Inferior parietal cortex (tissue), 1 donor: ENCODE results near the gene ING2.
"Not testable (repeated sequence)": the region's sequence is repeated elsewhere in the genome, so short reads cannot be mapped to it uniquely, and the experiment has no call there.

Experiments
- DNase-seq: peaks from one replicate; pipeline ENCODE4 v3.0.0-alpha.2; 2016; ENCODE audit errors: extremely low spot score

ING2 gene

GRCh38 chr4:183504930-183505610, at the start of gene ING2:
TSS of gene ING2 (plus strand) at chr4:183505058. CDS start at chr4:183505196, 138 bp downstream.
- DNase-seq = no peak

GRCh38 chr4:183455431-183456195, 49.2 kb upstream of the ING2 start:
- no peak for DNase-seq

GRCh38 chr4:183458005-183458404, 46.9 kb upstream of the ING2 start:
- no peak for DNase-seq

- DNase-seq = not testable (repeated sequence)
These were observed 40.8 kb upstream of the ING2 start for GRCh38 chr4:183463903-183464619.

GRCh38 chr4:183465879-183466278, 39.0 kb upstream of the ING2 start:
- DNase-seq = not testable (repeated sequence)

- DNase-seq = no peak
These were observed 37.6 kb upstream of the ING2 start for GRCh38 chr4:183467246-183467645.

- DNase-seq = no peak
These were observed 36.4 kb upstream of the ING2 start for GRCh38 chr4:183468210-183469095.

GRCh38 chr4:183469285-183469684, 35.6 kb upstream of the ING2 start:
- no peak for DNase-seq

GRCh38 chr4:183469936-183470335, 34.9 kb upstream of the ING2 start:
- no peak for DNase-seq

GRCh38 chr4:183470821-183471220, 34.0 kb upstream of the ING2 start:
- no peak for DNase-seq

GRCh38 chr4:183471946-183472708, 32.7 kb upstream of the ING2 start:
- DNase-seq = peak; percentile 95

GRCh38 chr4:183478123-183478522, 26.7 kb upstream of the ING2 start:
- DNase-seq = no peak

GRCh38 chr4:183478926-183479325, 25.9 kb upstream of the ING2 start:
- DNase-seq = no peak

GRCh38 chr4:183482515-183483095, 22.3 kb upstream of the ING2 start:
- not testable (repeated sequence) for DNase-seq

GRCh38 chr4:183483997-183484396, 20.9 kb upstream of the ING2 start:
- no peak for DNase-seq

- no peak for DNase-seq
These were observed 19.3 kb upstream of the ING2 start for GRCh38 chr4:183485411-183486160.

- DNase-seq = no peak
These were observed 12.1 kb upstream of the ING2 start for GRCh38 chr4:183492791-183493222.

GRCh38 chr4:183493246-183493645, 11.6 kb upstream of the ING2 start:
- DNase-seq = no peak

- DNase-seq = no peak
These were observed 9.7 kb upstream of the ING2 start for GRCh38 chr4:183495184-183495583.

GRCh38 chr4:183499389-183499788, 5.5 kb upstream of the ING2 start:
- no peak for DNase-seq
